NB4 (cell line): ENCODE results near the gene RPS6KA6.

ENCODE experiments used
- CTCF ChIP-seq: IDR thresholded peaks from one replicate; pipeline ENCODE4 v1.5.1; 2012; ENCODE audit warnings: low read depth, low read length
- MAX ChIP-seq: IDR thresholded peaks from 2 replicates; pipeline ENCODE4 v1.6.1; 2011; ENCODE audit warnings: low read depth, low read length
- MYC ChIP-seq: IDR thresholded peaks from 2 replicates; pipeline ENCODE4 v1.6.1; 2011; ENCODE audit warnings: low read depth, low read length
- POLR2A ChIP-seq: IDR thresholded peaks from 2 replicates; pipeline ENCODE4 v1.6.1; 2011; ENCODE audit warnings: mild to moderate bottlenecking; ENCODE audit not compliant: insufficient read length; ENCODE audit errors: extremely low read depth

GRCh38 chrX:84216881-84217280, 28.9 kb upstream of the RPS6KA6 start:
- no peak for TF ChIP-seq CTCF
- no peak for TF ChIP-seq POLR2A
- TF ChIP-seq MYC: no peak
- no peak for TF ChIP-seq MAX
